ENCODE results near the gene LOC101059915.
"Not testable (repeated sequence)": the region's sequence is repeated elsewhere in the genome, so short reads cannot be mapped to it uniquely, and the experiment has no call there.

The LOC101059915 gene

GRCh38 chrX:71697466-71698298 lies 30.3 kb downstream of the LOC101059915 start:
- not testable (repeated sequence) for H3K9me3 ChIP-seq (ENCODE audit: control insufficient read depth, low read length)

GRCh38 chrX:71698299-71699022 lies 31.1 kb downstream of the LOC101059915 start:
- not testable (repeated sequence) for H3K9me3 ChIP-seq (ENCODE audit: control insufficient read depth, low read length); H3K4me1 ChIP-seq (ENCODE audit: control insufficient read depth, insufficient read depth, low read length); H3K36me3 ChIP-seq (ENCODE audit: control insufficient read depth, insufficient read depth, low read length); H3K9ac ChIP-seq (ENCODE audit: low read length); H3K27me3 ChIP-seq (ENCODE audit: control insufficient read depth, insufficient read depth, low read length); H3K4me3 ChIP-seq (ENCODE audit: low read length)

More at GRCh38 chrX:71697466-71698298, 30.3 kb downstream of the LOC101059915 start:
- H3K9ac ChIP-seq (ENCODE audit: low read length); H3K4me3 ChIP-seq (ENCODE audit: low read length); H3K27me3 ChIP-seq (ENCODE audit: control insufficient read depth, insufficient read depth, low read length); H3K36me3 ChIP-seq (ENCODE audit: control insufficient read depth, insufficient read depth, low read length); H3K4me1 ChIP-seq (ENCODE audit: control insufficient read depth, insufficient read depth, low read length): not testable (repeated sequence)

DNA sequence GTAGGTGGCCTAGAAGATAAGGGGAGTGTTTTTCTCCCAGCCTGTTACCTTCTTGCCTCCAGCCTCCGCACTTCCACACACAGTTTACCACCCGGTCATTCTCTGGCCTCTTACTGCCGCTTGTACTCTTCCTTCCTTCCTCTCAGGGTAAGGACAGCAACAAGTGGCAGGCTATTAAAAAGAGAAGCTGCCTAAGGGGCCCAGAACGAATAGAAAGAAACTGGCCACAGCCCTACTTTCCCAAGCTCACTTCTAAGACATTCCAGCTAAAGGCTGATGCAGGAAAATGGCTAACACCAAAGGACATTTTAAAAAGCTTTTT lies 31.6 kb downstream of the LOC101059915 start:
- H3K4me1 ChIP-seq (ENCODE audit: control insufficient read depth, insufficient read depth, low read length); H3K9me3 ChIP-seq (ENCODE audit: control insufficient read depth, low read length); H3K9ac ChIP-seq (ENCODE audit: low read length); H3K4me3 ChIP-seq (ENCODE audit: low read length); H3K27me3 ChIP-seq (ENCODE audit: control insufficient read depth, insufficient read depth, low read length); H3K36me3 ChIP-seq (ENCODE audit: control insufficient read depth, insufficient read depth, low read length): not testable (repeated sequence)

DNA sequence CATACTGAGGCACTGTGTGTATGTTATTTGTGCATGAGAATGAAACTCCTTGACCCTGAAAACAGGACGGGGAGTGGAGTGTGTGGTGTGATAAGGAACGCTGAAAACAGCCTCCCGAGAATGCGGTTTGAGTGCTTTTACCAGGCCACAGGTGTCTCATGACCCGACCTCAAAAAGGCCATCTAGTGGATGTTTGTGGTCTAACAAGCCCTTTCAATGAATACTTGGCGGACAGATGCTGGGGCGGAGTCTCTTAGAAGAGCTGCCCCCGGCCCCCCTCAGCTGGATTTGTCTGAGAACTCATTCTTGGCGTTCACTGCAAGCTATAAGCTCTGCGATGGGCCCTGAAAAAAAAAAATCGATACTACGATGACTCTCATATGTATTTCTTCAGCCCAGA lies 35.5 kb downstream of the LOC101059915 start:
- not testable (repeated sequence) for H3K4me1 ChIP-seq (ENCODE audit: control insufficient read depth, insufficient read depth, low read length); H3K9me3 ChIP-seq (ENCODE audit: control insufficient read depth, low read length); H3K4me3 ChIP-seq (ENCODE audit: low read length); H3K9ac ChIP-seq (ENCODE audit: low read length); H3K27me3 ChIP-seq (ENCODE audit: control insufficient read depth, insufficient read depth, low read length); H3K36me3 ChIP-seq (ENCODE audit: control insufficient read depth, insufficient read depth, low read length)

- H3K9ac ChIP-seq (ENCODE audit: low read length); H3K9me3 ChIP-seq (ENCODE audit: control insufficient read depth, low read length); H3K27me3 ChIP-seq (ENCODE audit: control insufficient read depth, insufficient read depth, low read length); H3K36me3 ChIP-seq (ENCODE audit: control insufficient read depth, insufficient read depth, low read length); H3K4me3 ChIP-seq (ENCODE audit: low read length); H3K4me1 ChIP-seq (ENCODE audit: control insufficient read depth, insufficient read depth, low read length): not testable (repeated sequence)
Measured at GRCh38 chrX:71714064-71714463, 46.7 kb downstream of the LOC101059915 start.

DNA sequence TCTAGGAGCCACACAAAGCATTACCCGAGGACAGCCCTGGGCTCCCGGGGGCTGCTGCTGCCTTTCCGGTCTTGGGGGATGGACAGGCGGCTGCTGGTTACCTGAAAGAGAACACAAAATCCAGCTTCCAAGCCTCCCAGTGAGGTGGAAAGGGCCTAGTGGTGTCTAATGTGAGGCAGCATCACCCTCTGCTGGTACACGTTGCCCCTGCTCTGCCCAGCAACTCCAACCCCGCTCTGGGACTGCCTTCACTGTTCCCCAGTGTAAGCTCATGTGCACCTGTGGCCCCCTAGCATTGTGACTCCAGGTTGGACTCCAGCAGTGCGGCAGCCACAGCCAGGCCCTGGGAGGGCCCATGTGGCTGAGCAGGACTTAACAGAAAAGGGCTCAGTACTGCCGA lies 48.2 kb downstream of the LOC101059915 start:
- H3K9me3 ChIP-seq (ENCODE audit: control insufficient read depth, low read length); H3K27me3 ChIP-seq (ENCODE audit: control insufficient read depth, insufficient read depth, low read length); H3K9ac ChIP-seq (ENCODE audit: low read length); H3K36me3 ChIP-seq (ENCODE audit: control insufficient read depth, insufficient read depth, low read length); H3K4me1 ChIP-seq (ENCODE audit: control insufficient read depth, insufficient read depth, low read length); H3K4me3 ChIP-seq (ENCODE audit: low read length): not testable (repeated sequence)

GRCh38 chrX:71716323-71716722 lies 49.0 kb downstream of the LOC101059915 start:
- not testable (repeated sequence) for H3K4me3 ChIP-seq (ENCODE audit: low read length); H3K4me1 ChIP-seq (ENCODE audit: control insufficient read depth, insufficient read depth, low read length); H3K9me3 ChIP-seq (ENCODE audit: control insufficient read depth, low read length); H3K36me3 ChIP-seq (ENCODE audit: control insufficient read depth, insufficient read depth, low read length); H3K27me3 ChIP-seq (ENCODE audit: control insufficient read depth, insufficient read depth, low read length); H3K9ac ChIP-seq (ENCODE audit: low read length)

GRCh38 chrX:71718185-71718584 lies 50.8 kb downstream of the LOC101059915 start, which contains the start of gene CXorf49:
CXorf49 (minus strand) TSS chrX:71718285; CDS start chrX:71718151, 134 bp downstream.
- H3K9me3 ChIP-seq (ENCODE audit: control insufficient read depth, low read length); H3K4me1 ChIP-seq (ENCODE audit: control insufficient read depth, insufficient read depth, low read length); H3K27me3 ChIP-seq (ENCODE audit: control insufficient read depth, insufficient read depth, low read length); H3K4me3 ChIP-seq (ENCODE audit: low read length); H3K36me3 ChIP-seq (ENCODE audit: control insufficient read depth, insufficient read depth, low read length); H3K9ac ChIP-seq (ENCODE audit: low read length): not testable (repeated sequence)

DNA sequence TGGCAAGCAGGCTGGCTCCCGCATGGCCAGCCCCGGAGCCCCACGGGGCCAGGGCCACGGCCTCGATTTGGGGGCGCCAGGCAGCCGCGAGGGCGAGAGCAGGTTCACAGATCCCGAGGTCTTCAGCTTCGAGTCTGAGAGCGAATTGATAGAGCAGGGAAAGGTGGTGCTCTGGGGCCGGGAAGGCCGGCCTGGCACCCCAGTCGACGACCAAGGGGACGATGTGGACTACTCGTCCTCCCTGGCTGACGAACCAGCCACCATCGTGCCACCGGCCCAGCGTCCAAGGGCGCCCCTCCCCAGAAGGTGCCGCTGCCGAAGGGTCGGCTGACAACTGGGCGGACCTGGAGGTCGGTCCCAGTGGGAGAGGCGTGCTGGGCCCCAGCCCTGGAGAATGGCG lies 51.8 kb downstream of the LOC101059915 start:
- not testable (repeated sequence) for H3K9me3 ChIP-seq (ENCODE audit: control insufficient read depth, low read length); H3K9ac ChIP-seq (ENCODE audit: low read length); H3K36me3 ChIP-seq (ENCODE audit: control insufficient read depth, insufficient read depth, low read length); H3K4me1 ChIP-seq (ENCODE audit: control insufficient read depth, insufficient read depth, low read length); H3K27me3 ChIP-seq (ENCODE audit: control insufficient read depth, insufficient read depth, low read length); H3K4me3 ChIP-seq (ENCODE audit: low read length)

DNA sequence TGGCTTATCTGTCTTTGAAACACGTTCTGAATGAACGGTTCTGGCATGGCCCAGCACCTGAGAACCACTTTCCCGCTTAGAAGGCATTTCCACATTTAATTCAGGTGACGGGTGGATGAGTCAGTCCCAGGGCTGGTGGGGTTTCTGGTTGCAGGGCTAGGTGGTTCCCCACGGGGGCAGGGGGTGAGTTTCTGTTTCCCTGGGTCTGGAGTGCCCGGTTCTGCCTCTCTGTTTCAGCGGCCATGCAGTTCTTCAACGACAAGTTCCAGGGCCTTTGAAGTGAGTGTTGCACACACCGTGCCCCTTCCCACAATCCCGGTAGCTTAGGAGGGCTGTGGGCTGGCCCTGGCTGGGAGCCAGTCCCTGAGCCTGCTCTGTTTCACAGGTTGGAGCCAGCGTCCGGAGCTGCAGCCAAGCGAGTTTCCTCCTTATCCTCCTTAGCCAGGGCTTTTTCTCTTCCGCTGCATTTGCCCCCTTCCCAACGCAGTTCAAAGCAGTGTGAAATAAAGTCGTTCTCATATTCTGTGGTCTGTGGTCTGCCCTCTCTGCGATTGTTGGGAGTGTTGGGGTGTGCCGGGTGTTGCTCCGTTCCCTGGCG lies 53.0 kb downstream of the LOC101059915 start:
- not testable (repeated sequence) for H3K4me3 ChIP-seq (ENCODE audit: low read length); H3K9me3 ChIP-seq (ENCODE audit: control insufficient read depth, low read length); H3K4me1 ChIP-seq (ENCODE audit: control insufficient read depth, insufficient read depth, low read length); H3K9ac ChIP-seq (ENCODE audit: low read length); H3K27me3 ChIP-seq (ENCODE audit: control insufficient read depth, insufficient read depth, low read length); H3K36me3 ChIP-seq (ENCODE audit: control insufficient read depth, insufficient read depth, low read length)

Data from mucosa of stomach (tissue), 1 donor.